ENCODE results near the gene SHISA9. TPM values are rescaled to one million over a fixed set of nuclear protein-coding genes. Genes with fewer than 3 reads are reported as not detected.
A peak's percentile ranks its signal among the peaks of the same experiment; 100 is the strongest.
"Not testable (repeated sequence)": the region's sequence is repeated elsewhere in the genome, so short reads cannot be mapped to it uniquely, and the experiment has no call there.

Gene SHISA9
- 6.1 and 6.2 TPM in 2 replicates for polyA plus RNA-seq (2013)

DNA sequence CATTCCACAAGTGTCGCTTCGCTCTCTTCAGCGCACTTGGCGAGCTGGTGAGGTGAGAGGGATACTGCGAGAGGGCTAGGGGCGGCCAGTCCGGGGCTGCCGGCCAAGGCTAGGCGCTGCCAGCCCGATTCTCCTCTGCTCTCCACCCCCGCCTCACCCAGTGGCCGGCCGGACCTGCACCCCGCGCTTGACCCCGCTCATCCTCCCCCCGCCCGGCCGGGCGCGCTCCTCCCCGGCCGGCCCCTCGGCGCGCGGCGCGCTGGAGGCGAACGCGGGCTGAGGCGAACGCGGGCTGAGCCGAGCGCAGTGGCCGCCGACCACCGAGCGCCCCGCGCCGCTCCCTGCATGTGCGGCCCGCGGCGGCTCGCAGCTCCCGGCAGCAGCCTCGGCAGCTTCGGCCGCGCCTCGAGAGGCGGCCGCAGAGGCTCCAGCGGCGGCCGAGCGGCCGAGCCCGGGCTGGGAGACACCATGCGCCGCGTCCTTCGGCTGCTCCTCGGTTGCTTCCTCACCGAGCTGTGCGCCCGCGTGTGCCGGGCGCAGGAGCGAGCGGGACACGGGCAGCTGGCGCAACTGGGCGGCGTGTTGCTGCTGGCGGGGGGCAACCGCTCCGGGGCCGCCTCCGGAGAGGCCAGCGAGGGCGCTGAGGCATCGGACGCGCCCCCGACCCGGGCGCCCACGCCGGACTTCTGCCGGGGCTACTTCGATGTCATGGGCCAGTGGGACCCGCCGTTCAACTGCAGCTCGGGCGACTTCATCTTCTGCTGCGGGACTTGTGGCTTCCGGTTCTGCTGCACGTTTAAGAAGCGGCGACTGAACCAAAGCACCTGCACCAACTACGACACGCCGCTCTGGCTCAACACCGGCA lies at the start of gene SHISA9:
Gene SHISA9, plus strand, starts transcription at position 2 of the 865 bp plus-strand sequence.
- H3K79me1 ChIP-seq (ENCODE audit: low read length), result peaks cover 7% of the 10 kb centered on the region
- H3K79me2 ChIP-seq (ENCODE audit: control insufficient read depth, insufficient read depth, low read length, poor library complexity), result peaks cover 7% of the 10 kb centered on the region
- no peak within 1 kb of the TSS for H4K8ac ChIP-seq (ENCODE audit: low read depth, low read length)
- H3K27me3 ChIP-seq (ENCODE audit: insufficient read depth, low read length), result peaks cover 2% of the 10 kb centered on the region
- no peak within 1 kb of the TSS for H2AFZ ChIP-seq (ENCODE audit: insufficient read depth, low read length, poor library complexity)
- peak within 1 kb of the TSS; percentile 81 for H3K4me2 ChIP-seq (ENCODE audit: low read length)
- peak within 1 kb of the TSS; percentile 25 for H3K18ac ChIP-seq (ENCODE audit: low read length)
- no peak within 1 kb of the TSS for H2AK5ac ChIP-seq (ENCODE audit: low read length)
- peak within 1 kb of the TSS; percentile 13 for H3K14ac ChIP-seq (ENCODE audit: low read length)
- no peak within 1 kb of the TSS for H4K12ac ChIP-seq (ENCODE audit: low read depth, low read length)
- no peak for DNase-seq
- H3K9me3 ChIP-seq (ENCODE audit: insufficient read depth, low read depth, low read length), result no peaks in the 10 kb centered on the region
- H3K9ac ChIP-seq (ENCODE audit: low read length), result no peak within 1 kb of the TSS
- peak within 1 kb of the TSS; percentile 20 for H4K91ac ChIP-seq (ENCODE audit: low read depth, low read length)
- H2BK12ac ChIP-seq (ENCODE audit: low read length), result no peak within 1 kb of the TSS
- H2BK120ac ChIP-seq (ENCODE audit: insufficient read depth, low read length, poor library complexity), result no peak within 1 kb of the TSS
- H3K4me1 ChIP-seq (ENCODE audit: control insufficient read depth in 1 of 2, insufficient read depth in 2 of 2, low read length in 2 of 2), result peaks cover 29 to 40% of the 10 kb centered on the region in 2 experiments
- WGBS (ENCODE audit: extremely low coverage, insufficient coverage, insufficient read length), result no CpG with 5 or more reads among the region's 110 CpGs
- H3K27ac ChIP-seq (ENCODE audit: low read depth, low read length), result no peak within 1 kb of the TSS
- H2BK5ac ChIP-seq (ENCODE audit: low read depth, low read length, poor library complexity), result no peak within 1 kb of the TSS
- H3K4ac ChIP-seq (ENCODE audit: low read depth, low read length), result no peak within 1 kb of the TSS
- H3K4me3 ChIP-seq (ENCODE audit: low read depth, low read length), result peak within 1 kb of the TSS; percentile 76
- no peak within 1 kb of the TSS for H3K23ac ChIP-seq (ENCODE audit: low read length)
- H3K36me3 ChIP-seq (ENCODE audit: control insufficient read depth in 1 of 2, insufficient read depth in 2 of 2, low read length in 2 of 2), result no peaks in the 10 kb centered on the region

GRCh38 chr16:12853972-12854371 lies 47.4 kb upstream of the SHISA9 start:
- no peak overlapping the region for H3K9ac ChIP-seq (ENCODE audit: low read length)
- no peak overlapping the region for H2AFZ ChIP-seq (ENCODE audit: insufficient read depth, low read length, poor library complexity)
- no peaks in the 10 kb centered on the region for H3K79me1 ChIP-seq (ENCODE audit: low read length)
- no peak overlapping the region for H2BK120ac ChIP-seq (ENCODE audit: insufficient read depth, low read length, poor library complexity)
- H4K12ac ChIP-seq (ENCODE audit: low read depth, low read length), result no peak overlapping the region
- H3K4me3 ChIP-seq (ENCODE audit: low read depth, low read length), result no peak overlapping the region
- no peaks in the 10 kb centered on the region for H3K36me3 ChIP-seq (ENCODE audit: control insufficient read depth in 1 of 2, insufficient read depth in 2 of 2, low read length in 2 of 2)
- H3K4ac ChIP-seq (ENCODE audit: low read depth, low read length), result no peak overlapping the region
- H2BK5ac ChIP-seq (ENCODE audit: low read depth, low read length, poor library complexity), result no peak overlapping the region
- no peak overlapping the region for H3K14ac ChIP-seq (ENCODE audit: low read length)
- H4K91ac ChIP-seq (ENCODE audit: low read depth, low read length), result no peak overlapping the region
- DNase-seq, result no peak
- H3K4me1 ChIP-seq (ENCODE audit: control insufficient read depth in 1 of 2, insufficient read depth in 2 of 2, low read length in 2 of 2), result no peaks in the 10 kb centered on the region
- no CpG with 5 or more reads among the region's 3 CpGs for WGBS (ENCODE audit: extremely low coverage, insufficient coverage, insufficient read length)
- H3K18ac ChIP-seq (ENCODE audit: low read length), result no peak overlapping the region
- H3K4me2 ChIP-seq (ENCODE audit: low read length), result no peak overlapping the region
- H3K27me3 ChIP-seq (ENCODE audit: insufficient read depth, low read length), result no peaks in the 10 kb centered on the region
- H2BK12ac ChIP-seq (ENCODE audit: low read length), result no peak overlapping the region
- no peak overlapping the region for H3K23ac ChIP-seq (ENCODE audit: low read length)
- H3K79me2 ChIP-seq (ENCODE audit: control insufficient read depth, insufficient read depth, low read length, poor library complexity), result no peaks in the 10 kb centered on the region
- H3K27ac ChIP-seq (ENCODE audit: low read depth, low read length), result no peak overlapping the region
- no peak overlapping the region for H2AK5ac ChIP-seq (ENCODE audit: low read length)
- no peak overlapping the region for H4K8ac ChIP-seq (ENCODE audit: low read depth, low read length)
- H3K9me3 ChIP-seq (ENCODE audit: insufficient read depth, low read depth, low read length), result no peaks in the 10 kb centered on the region

- not testable (repeated sequence) for H3K9ac ChIP-seq (ENCODE audit: low read length); H3K9me3 ChIP-seq (ENCODE audit: insufficient read depth, low read depth, low read length); H4K91ac ChIP-seq (ENCODE audit: low read depth, low read length); H2AFZ ChIP-seq (ENCODE audit: insufficient read depth, low read length, poor library complexity); H2BK5ac ChIP-seq (ENCODE audit: low read depth, low read length, poor library complexity); H3K18ac ChIP-seq (ENCODE audit: low read length); H3K27ac ChIP-seq (ENCODE audit: low read depth, low read length); H2AK5ac ChIP-seq (ENCODE audit: low read length); H4K8ac ChIP-seq (ENCODE audit: low read depth, low read length); H3K4me2 ChIP-seq (ENCODE audit: low read length); H2BK12ac ChIP-seq (ENCODE audit: low read length); H2BK120ac ChIP-seq (ENCODE audit: insufficient read depth, low read length, poor library complexity); H3K79me1 ChIP-seq (ENCODE audit: low read length); H3K27me3 ChIP-seq (ENCODE audit: insufficient read depth, low read length); H3K36me3 ChIP-seq (ENCODE audit: control insufficient read depth in 1 of 2, insufficient read depth in 2 of 2, low read length in 2 of 2); H3K4me3 ChIP-seq (ENCODE audit: low read depth, low read length); H3K4ac ChIP-seq (ENCODE audit: low read depth, low read length); H3K4me1 ChIP-seq (ENCODE audit: control insufficient read depth in 1 of 2, insufficient read depth in 2 of 2, low read length in 2 of 2); DNase-seq; H3K79me2 ChIP-seq (ENCODE audit: control insufficient read depth, insufficient read depth, low read length, poor library complexity); H3K14ac ChIP-seq (ENCODE audit: low read length); H4K12ac ChIP-seq (ENCODE audit: low read depth, low read length); H3K23ac ChIP-seq (ENCODE audit: low read length)
- WGBS (ENCODE audit: extremely low coverage, insufficient coverage, insufficient read length), result no CpG with 5 or more reads among the region's 2 CpGs
These were observed 44.0 kb upstream of the SHISA9 start for GRCh38 chr16:12857435-12857834.

- Histone ChIP-seq H2AFZ (ENCODE audit: insufficient read depth, low read length, poor library complexity) (no peak overlapping the region), H3K4me2 (ENCODE audit: low read length) (no peak overlapping the region), H3K4me3 (ENCODE audit: low read depth, low read length) (no peak overlapping the region), H3K4ac (ENCODE audit: low read depth, low read length) (no peak overlapping the region), H3K79me1 (ENCODE audit: low read length) (no peaks in the 10 kb centered on the region), H3K27ac (ENCODE audit: low read depth, low read length) (no peak overlapping the region), H3K9ac (ENCODE audit: low read length) (no peak overlapping the region), H3K36me3 (ENCODE audit: control insufficient read depth in 1 of 2, insufficient read depth in 2 of 2, low read length in 2 of 2) (no peaks in the 10 kb centered on the region), H3K27me3 (ENCODE audit: insufficient read depth, low read length) (no peaks in the 10 kb centered on the region), H3K18ac (ENCODE audit: low read length) (no peak overlapping the region), H3K79me2 (ENCODE audit: control insufficient read depth, insufficient read depth, low read length, poor library complexity) (no peaks in the 10 kb centered on the region), H4K8ac (ENCODE audit: low read depth, low read length) (no peak overlapping the region), H4K91ac (ENCODE audit: low read depth, low read length) (no peak overlapping the region), H2BK12ac (ENCODE audit: low read length) (no peak overlapping the region), H3K9me3 (ENCODE audit: insufficient read depth, low read depth, low read length) (peaks cover 4% of the 10 kb centered on the region), H2AK5ac (ENCODE audit: low read length) (no peak overlapping the region), H2BK120ac (ENCODE audit: insufficient read depth, low read length, poor library complexity) (no peak overlapping the region), H3K4me1 (ENCODE audit: control insufficient read depth in 1 of 2, insufficient read depth in 2 of 2, low read length in 2 of 2) (no peaks in the 10 kb centered on the region), H2BK5ac (ENCODE audit: low read depth, low read length, poor library complexity) (no peak overlapping the region), H3K14ac (ENCODE audit: low read length) (no peak overlapping the region), H4K12ac (ENCODE audit: low read depth, low read length) (no peak overlapping the region), H3K23ac (ENCODE audit: low read length) (no peak overlapping the region)
- no peak for DNase-seq
- WGBS (ENCODE audit: extremely low coverage, insufficient coverage, insufficient read length), result no CpG with 5 or more reads among the region's 22 CpGs
These were observed 39.1 kb upstream of the SHISA9 start for GRCh38 chr16:12862327-12862726.

Data from trophoblast cell (in vitro differentiated cells and primary cell).